T-helper 1 cell treated with Interleukin-12 subunit alpha and Interleukin-12 subunit beta and Interleukin-4 antibody, amounts not matched to agents 30 ng/mL and 1 ng/mL, for 36 hours (primary cell): ENCODE data around the gene MEP1A. TPM values are rescaled to one million over a fixed set of nuclear protein-coding genes. Genes with fewer than 3 reads are reported as not detected.

ENCODE experiments used
- intact Hi-C: fragments of 100-400 bp; cut with micrococcal nuclease; formaldehyde crosslinking; loops from one replicate; pipeline ENCODE4 v1.15.1; 2024
- total RNA-seq: library from RNA; stranded (reverse); gene quantifications from 2 replicates; pipeline ENCODE4 v1.2.3, GENCODE V29; 2022

MEP1A gene
- total RNA-seq, 1 donor from 2014 or later: not detected

DNA sequence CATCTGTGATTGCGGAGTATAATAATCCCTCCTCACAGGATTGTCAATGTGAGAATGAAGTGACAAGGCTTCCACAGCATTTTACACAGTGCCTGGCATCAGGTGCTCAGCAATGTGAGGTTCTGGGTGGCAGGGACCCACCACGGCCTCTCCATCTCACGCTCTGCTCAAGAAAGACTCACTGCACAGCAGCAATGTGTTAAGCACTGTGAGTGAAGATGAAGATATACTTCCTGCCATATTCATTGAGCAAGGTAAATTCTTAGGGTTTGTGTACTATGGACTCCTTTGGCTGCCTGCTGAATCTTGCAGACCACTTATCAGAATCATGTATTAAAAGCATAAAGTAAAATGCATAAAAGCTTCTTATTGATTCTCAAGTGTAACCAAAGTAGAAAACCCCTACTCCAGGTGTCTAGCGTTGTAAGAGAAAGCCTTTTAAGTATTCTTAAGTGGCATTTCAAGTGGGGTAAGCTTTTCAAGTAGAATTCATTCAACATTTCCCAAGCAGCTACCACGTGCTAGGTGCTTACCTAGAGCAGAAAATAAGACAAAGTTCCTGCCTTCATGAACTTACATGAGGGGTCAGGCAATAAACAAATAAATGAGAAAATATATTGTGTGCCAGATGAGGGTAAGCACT lies 17.0 kb upstream of the MEP1A start:
- intact Hi-C loops: no loop called here

DNA sequence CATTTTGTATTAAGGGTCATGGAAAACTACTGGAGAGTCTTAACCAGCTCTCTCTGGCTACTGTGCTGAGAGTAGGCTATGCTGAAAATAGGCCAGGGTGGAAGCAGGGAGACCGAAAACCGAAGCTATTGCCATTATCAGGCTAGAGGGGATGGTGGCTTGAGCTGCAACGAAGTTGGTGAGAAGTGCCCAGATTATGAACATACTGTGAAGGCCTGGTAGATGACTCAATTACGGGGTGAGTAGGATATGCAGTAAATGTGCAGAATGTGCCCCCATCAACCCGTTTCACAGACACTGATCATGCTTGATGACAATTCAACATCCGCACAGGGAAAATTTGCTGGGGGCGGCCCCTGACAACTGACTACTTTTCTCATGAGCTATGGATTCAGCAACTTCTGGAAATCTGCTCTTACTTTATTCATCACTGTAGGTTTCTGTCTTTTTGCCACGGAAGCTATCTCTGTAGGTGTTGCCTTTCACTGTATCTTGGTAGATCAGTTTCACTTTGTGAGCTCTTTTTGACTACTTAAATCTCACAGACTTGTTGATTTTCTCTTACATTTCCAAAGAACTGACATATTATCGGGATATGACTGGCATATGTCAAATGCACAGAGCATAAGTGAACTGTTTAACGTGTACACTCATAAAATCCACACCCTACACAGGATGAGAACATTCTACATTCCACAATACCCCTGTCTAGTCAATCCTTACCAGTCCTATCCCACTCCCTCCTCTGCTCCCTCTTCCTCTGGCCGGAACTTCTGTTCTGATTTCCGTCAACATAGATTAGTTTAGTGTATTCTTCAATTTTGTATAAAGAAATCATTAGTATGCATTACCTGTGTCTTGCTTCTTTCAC lies 15.5 kb upstream of the MEP1A start:
- intact Hi-C loops: no loop called here

DNA sequence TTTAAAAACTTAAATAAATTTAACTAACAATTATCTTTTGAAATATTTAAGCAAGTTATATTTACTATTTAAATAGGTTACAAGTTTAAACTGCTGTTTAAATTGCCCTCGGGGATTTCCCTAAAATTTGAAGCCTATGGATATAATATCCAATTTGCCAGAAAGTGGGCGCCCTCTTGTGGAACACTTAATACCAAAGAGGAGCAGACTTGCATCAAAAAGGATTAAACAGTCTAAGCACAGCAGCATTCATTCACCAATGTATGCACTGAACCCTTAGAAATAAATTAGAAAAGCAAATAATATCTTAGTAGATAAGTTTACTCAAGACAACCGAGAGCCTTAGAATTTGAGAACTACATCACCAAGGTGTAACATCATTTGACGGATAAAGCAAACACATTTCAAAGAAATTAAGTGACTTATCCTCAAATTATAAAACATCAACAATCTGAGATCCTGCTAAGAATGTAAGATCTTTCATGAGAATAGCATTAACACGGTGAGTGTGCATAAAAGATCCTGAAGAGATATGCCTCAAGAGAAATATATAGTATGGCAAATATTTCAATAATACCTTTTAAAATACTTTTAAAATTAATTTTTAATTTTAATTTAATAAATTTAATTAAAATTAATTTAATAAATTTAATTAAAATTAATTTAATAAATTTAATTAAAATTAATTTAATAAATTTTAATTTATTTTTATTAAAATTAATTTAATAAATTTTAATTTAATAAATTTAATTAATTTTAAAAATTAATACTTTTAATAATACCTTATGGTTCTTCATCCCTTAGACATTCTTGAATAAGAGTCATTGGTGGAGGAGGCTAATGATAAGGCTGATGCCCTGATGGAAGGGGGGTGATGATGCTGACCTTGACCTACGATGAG lies 11.5 kb upstream of the MEP1A start:
- intact Hi-C loops: loop anchor here (1.0 to 5.0 kb wide), 3 partner anchors 561 to 739 kb away; no protein-coding TSS in a partner anchor

DNA sequence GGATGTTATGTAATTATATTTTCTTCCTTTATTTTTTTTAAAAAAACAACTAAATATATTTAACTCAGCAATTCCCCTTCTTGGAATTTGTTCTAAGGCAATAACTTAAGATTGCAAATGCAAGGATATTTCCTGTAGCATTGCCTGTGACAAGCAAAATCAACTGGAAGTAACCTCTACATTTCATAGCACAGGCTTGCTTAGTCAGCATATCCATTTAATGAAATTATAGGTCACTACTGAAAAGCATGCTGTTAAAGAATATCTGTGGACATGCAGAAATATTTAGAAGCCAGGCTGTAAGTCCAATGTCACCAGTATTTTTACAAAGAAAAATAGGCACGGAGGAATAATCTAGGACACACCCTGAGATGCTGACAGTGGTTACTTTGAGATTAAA lies 8.7 kb upstream of the MEP1A start:
- intact Hi-C loops: loop anchor here (5.0 kb wide), 1 partner anchor 742 kb away; no protein-coding TSS in a partner anchor

DNA sequence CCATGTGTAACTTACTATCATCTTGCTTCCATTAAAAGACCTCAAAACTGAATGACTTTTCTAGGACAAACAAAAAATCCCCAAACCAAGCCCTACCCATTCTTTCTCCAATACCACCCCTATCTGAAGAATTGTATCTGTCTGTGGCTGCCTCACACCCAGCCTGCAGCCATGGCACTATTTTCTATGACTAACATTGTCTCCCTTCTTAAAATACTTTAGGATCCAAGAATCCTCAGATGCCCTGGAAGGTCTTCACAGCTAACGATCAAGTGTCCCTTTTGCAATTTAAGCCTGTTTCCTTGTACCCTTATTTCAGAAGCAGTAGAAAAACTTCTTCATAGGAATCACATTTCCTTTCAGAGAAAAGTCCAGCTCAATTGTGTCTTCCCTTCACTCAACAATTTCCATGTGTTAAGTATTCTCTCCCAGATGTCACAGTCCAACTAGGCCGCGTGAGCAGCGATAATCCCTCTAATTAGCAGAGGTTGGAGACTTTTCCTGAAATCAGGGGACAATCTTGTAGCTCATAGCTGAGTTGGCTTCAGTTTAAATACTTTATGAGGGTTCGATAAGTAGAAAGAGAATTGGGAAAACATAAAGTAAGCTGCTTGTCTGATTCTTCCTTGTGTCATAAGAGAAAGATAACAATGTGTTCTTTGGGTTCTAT lies 5.2 kb upstream of the MEP1A start:
- intact Hi-C loops: no loop called here

DNA sequence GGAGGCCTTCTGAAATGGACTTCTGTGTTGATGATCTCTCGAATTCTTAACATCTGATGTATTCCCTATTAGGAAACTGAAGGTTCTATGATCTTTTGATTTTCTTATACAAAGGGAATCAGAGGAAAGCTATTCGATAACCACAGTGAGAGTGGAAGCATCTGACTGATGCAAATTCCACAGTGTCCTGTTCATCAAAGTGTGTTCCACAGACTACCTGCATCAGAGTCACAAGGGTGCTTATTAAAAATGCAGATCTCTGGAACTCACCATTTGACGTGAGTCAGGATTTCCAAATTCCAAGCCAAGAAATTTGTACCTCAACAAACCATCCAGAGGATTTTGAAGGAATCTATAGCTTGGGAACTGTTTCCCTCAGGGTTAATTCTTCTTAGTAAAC lies 4.4 kb upstream of the MEP1A start:
- intact Hi-C loops: no loop called here

DNA sequence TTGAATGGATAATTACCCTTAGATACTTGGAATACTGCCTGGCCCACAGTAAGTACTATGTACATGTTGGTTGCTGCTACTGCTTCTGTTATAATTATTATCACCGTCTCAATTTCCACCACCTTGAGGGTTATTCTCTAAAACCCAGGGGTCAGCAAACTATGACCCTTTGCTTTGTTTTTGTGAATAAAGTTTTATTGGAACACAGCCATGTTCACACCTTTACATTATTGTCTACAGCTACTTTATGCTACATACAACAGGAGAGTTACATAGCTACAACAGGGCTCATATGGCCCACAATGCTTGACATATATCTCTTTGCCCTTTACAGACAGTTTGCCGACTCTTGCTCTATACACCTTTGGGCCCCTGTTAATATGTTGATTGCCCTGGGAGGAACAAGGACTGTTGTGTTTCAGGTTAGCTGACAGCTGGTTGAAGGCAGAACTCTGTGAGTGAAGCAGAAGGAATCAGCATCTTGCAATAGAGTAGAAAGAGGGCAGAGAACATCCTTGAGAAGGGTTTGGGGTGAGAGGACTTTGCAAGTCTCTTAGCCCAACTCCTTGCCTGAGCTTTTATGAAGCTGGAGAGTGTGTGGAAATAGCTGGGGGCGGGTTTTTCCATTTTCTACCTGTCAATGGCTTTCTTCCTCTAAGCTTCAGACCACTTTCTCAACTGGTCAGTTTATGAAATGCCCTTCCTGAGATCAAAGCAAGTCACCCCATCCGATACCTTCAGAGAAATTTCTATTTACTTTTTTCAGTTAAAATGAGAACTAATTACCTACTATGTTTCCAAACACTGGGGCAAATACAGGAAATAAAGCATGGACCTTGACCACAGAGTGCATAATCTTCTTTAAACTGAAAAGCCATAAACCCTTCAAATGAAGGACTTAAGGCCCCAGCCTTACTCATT lies 3.5 kb upstream of the MEP1A start:
- intact Hi-C loops: no loop called here

DNA sequence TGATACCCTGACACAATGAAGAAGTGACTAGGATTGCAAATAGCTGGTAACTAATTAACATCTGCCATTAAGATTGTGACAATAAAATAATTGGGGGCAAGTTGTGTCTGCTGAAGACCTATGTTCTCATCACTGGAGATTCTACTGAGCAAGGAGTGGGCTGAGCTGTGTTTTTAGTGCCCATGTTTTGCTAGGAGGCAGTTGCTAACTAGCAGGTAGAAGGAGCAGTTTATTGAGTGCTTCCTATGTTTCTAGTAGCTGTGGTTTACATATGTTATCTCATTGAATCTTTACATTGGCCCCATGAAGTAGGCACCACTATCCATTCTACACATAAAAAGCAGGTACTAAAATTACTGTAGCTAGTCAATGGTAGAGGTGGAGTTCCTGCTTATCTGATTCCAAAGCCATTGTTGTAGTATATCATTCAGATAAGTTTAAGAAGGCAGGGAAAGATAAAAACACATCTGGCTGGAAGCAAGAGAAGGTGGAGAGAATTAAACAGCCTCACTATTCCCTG lies 2.8 kb upstream of the MEP1A start:
- intact Hi-C loops: no loop called here

DNA sequence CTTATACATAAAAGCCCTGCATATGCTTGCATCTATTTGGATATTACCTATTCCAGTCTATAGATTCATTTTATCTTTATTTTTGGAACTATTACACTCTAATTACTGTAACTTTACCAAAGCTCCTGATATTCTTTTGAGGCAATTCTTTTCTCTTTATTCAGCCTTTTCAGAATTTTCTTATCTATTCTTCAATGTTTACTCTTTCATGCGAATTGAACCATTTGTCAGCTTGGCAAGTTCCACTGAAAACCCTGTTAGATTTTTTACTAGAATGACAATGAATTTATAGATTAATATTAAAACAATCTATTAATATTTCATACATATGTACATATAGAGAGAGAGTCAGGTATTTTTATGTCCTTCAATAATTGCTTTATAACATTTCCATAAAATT lies 554 bp upstream of the MEP1A start:
- intact Hi-C loops: no loop called here

DNA sequence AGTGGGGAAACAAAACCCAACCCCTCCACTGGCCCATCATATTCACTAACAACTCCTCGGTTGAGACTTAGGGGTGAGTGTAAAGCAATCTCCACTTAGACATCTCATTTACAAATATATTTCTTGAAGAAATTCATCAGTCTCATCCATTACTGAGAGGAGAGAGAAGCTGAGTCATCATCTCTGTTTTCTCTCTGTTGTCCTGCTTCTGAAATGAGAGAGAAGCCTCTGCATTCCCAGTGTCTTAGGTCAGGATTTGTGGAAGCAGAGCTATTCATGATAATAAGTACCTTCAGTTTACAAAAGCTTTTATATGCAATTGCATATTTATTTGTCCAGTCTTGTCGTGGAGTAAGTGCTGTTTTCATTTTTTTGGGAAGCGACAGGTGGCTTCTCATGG lies 879 bp downstream of the MEP1A start:
- intact Hi-C loops: no loop called here

DNA sequence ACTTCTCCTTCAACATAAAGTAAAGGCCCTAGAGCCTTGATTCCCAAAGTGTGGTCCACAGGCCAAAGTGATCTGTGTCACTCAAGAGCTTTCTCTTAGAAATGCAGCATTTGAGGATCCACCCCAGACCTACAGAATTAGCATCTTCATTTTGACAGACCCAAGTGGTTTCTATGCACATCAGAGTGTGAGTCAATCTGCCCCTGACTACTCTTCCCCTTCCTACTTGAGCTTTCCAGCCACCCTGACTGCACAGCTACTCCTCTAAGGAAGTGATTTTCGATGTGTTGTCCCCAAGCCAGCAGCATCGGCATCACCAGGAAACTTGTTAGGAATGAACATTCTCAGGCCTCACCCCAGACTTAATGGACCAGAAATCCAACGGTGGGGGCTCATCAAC lies 2.6 kb downstream of the MEP1A start:
- intact Hi-C loops: no loop called here

DNA sequence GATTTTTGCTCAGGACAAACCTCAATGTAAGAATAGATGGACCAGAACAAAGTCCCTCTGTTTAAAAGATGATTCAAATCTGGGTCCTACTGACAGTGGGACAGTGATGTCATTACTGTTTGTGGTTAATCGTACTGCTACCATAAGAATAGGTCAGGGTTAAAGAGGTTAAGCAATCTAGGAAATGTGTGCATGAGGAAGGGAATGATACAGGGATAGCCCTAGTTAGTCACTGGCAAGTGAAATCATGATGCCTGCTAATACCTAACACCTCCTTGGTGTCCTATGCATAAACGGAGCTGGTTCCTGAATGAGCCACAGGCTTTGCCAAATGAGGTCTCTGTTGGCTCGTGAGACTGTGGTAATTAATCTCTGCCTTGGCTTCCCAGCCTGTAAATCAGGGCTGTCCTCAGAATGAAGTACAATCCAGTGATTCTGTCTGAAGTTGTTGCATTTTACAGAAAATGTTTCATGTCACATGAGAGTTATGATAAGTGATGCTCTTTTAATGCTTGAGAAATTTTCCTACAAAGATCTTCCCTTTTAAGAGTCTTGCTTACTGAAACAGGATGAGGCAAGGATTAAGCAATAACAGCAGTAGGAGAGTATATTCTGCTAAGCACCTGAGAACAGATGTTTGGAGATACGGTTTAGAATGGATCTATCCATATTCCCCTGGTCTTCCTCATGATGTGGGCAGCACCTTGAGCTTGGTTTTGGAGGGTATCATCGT lies 3.8 kb downstream of the MEP1A start:
- intact Hi-C loops: no loop called here

DNA sequence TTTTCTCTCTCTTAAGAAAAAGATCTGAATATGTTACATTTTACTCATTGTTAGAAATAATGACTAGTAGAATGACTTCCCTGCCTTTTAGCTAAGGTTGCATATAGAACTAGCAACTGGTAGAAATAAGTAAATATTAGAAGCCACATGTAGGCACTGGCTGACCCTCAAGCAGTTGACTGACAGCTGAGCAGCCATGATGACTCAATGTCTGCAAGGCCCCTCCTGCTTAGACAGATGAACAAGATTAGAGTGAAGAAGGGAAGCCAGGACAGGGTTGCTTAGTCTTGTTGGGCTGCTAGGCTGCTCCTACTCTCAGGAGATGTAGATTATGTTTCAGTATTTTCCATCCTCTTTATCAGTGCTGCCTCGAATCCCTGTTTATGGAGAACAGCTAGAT lies 6.5 kb downstream of the MEP1A start:
- intact Hi-C loops: no loop called here

DNA sequence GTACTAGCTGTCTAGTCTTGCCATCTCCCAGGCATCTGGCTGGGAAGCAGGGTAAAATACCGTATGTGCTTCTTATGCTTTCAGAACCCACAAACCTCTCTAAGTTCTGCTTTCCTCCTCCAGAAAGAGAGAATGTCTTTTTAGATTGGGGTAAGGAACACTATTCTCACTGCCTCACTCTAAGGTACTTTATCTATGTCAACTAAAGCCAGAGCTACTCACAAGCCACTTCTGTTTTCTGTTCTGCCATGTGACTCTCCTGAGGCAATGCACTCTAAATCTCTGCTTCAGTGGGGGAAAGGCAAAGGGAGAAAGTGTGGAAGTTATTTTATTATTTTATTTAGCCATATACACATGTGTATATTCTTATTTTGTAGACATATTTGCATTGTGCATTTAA lies 15.6 kb downstream of the MEP1A start:
- intact Hi-C loops: no loop called here

DNA sequence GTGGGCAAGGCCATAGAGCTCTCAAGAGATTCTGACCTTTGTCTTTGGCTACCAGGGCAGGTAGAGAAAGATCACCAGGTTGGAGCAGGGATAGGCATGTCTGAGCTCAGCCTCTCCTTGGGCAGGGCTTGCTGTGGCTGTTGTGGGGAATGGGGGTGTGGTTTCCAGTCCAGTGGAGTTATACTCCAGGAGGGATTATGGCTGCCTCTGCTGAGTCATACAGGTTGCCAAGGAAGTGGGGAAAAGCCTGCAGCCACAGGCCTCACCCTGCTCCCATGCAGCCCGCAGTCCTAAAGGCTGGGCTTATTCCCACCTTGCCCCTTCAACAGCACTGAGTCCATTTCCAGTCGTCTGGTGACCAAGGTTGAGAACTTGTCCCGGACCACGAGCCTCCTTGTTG lies 21.9 kb downstream of the MEP1A start:
- intact Hi-C loops: no loop called here

DNA sequence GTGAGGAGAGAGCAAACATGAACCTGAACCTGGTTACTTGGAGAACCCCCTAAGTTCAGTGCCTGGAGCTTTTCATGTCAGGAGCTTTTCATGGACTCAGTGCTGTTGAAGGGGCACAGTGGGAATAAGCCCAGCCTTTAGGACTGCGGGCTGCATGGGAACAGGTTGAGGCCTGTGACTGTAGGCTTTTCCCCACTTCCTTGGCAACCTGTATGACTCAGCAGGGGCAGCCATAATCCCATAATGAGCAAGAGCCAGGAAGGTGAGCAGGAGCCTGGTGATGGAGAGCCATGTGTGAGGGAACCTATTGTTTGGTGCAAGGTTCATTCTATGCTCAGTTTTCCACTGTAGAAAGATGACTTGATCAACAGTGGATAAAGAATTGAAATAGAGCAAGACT lies 23.4 kb downstream of the MEP1A start:
- intact Hi-C loops: no loop called here

DNA sequence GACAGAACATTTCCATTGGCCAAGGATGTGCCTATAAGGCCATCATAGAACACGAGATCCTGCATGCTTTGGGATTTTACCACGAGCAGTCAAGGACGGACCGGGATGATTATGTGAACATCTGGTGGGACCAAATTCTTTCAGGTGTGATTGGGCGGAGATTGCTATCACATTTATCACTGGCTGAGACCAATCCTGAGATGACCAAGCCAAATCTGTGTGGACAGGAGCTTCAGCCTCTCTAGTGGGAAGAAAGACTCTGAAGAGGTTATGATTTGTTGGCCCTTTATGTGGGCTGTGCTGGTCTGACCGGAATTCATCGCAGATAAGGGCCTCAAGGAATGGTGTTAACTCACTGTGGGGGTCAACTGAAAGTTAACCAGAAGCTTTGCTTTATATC lies 26.4 kb downstream of the MEP1A start:
- intact Hi-C loops: no loop called here

DNA sequence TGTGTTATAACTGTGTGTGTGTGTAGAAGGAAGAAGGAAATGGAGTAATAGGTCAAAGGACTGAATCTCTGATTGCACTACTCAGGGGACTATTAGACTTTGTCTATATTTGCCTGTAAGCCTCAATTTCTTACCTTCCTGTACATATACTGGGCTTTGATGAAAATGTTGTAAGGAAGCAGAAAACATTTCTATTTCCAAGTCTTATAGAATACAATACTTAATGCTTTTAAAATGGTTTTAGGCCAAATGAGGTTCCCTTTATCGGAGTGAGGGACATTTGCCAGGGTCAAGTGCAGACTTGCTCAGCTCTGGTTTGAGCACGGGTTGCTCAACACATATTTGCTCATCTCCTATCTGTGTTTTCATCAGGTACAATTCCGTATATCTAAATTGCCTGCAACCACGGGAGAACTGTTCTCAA lies 28.3 kb downstream of the MEP1A start:
- intact Hi-C loops: no loop called here

DNA sequence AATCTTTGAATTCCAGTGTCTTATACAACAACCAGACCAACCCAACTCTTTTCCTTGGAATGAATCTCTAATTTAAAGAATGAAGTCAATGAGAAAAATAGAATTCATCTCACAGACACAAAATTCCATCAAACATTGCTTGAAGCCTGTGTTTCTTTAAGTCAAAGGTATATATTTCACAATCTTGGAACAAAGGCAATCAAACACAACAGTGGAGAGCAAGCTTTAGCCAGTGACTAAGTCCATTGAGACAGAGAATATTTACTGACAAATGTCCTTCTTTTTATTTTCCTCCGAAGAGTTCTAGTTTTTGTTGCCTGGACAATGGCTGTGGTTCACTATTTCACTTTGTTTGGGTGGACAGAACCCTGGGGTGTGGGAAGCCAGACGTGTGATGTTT lies 35.8 kb downstream of the MEP1A start:
- intact Hi-C loops: no loop called here
